Neutrophil (primary cell): ENCODE measurements around the gene MOB1B.

ENCODE experiments used
- H3K27ac ChIP-seq: fragments of 200-600 bp; sonication (generic); 2 replicates; pipeline ENCODE4 v1.5.1; 2016; ENCODE audit warnings: mild to moderate bottlenecking, moderate library complexity
- H3K27me3 ChIP-seq: fragments of 200-600 bp; sonication (generic); 2 replicates; pipeline ENCODE4 v1.6.0; 2016; ENCODE audit warnings: mild to moderate bottlenecking
- H3K36me3 ChIP-seq: fragments of 200-600 bp; sonication (generic); 2 replicates; pipeline ENCODE4 v1.5.1; 2017
- H3K4me1 ChIP-seq, 2 experiments: fragments of 200-600 bp in 1 of 2; sonication (generic) in 1 of 2; 1 replicate in 1 of 2; 2 replicates in 1 of 2; pipeline versions ENCODE4 v1.5.1 to v1.6.1; 2013 to 2016; ENCODE audit warnings: low read depth in 1 of 2, low read length in 1 of 2, mild to moderate bottlenecking in 1 of 2, moderate library complexity in 1 of 2; ENCODE audit not compliant: control insufficient read depth in 1 of 2, insufficient read depth in 1 of 2
- H3K4me3 ChIP-seq, 2 experiments: fragments of 200-600 bp in 1 of 2; sonication (generic) in 1 of 2; 1 replicate in 1 of 2; 2 replicates in 1 of 2; pipeline ENCODE4 v1.5.1; 2013 to 2016; ENCODE audit warnings: low read depth in 1 of 2, low read length in 1 of 2, mild to moderate bottlenecking in 1 of 2, moderate library complexity in 1 of 2
- H3K9me3 ChIP-seq: fragments of 200-600 bp; sonication (generic); 2 replicates; pipeline ENCODE4 v1.5.1; 2016
- CTCF ChIP-seq: fragments of 200-600 bp; sonication (generic); IDR thresholded peaks from 2 replicates; pipeline ENCODE4 v1.5.1; 2016; ENCODE audit warnings: antibody characterized with exemption

MOB1B gene

GRCh38 chr4:70925899-70926635, 23.9 kb downstream of the MOB1B start:
- Histone ChIP-seq H3K9me3 (no peaks in the 10 kb centered on the region), H3K36me3 (no peaks in the 10 kb centered on the region), H3K27me3 (no peaks in the 10 kb centered on the region), H3K27ac (no peak overlapping the region), H3K4me1 (peaks cover 0 to 3% of the 10 kb centered on the region in 2 experiments), H3K4me3 (no peak overlapping the region)
- no peak for TF ChIP-seq CTCF

GRCh38 chr4:70927502-70928137, 25.5 kb downstream of the MOB1B start:
- H3K27me3 ChIP-seq = no peaks in the 10 kb centered on the region
- H3K36me3 ChIP-seq = no peaks in the 10 kb centered on the region
- H3K27ac ChIP-seq = no peak overlapping the region
- no peak overlapping the region for H3K4me3 ChIP-seq
- no peaks in the 10 kb centered on the region for H3K9me3 ChIP-seq
- peaks cover 0 to 3% of the 10 kb centered on the region in 2 experiments for H3K4me1 ChIP-seq
- no peak for TF ChIP-seq CTCF

GRCh38 chr4:70930530-70931256, 28.5 kb downstream of the MOB1B start:
- H3K4me1 ChIP-seq = peaks cover 0 to 3% of the 10 kb centered on the region in 2 experiments
- no peak overlapping the region for H3K4me3 ChIP-seq
- H3K36me3 ChIP-seq = no peaks in the 10 kb centered on the region
- no peak for TF ChIP-seq CTCF
- H3K27ac ChIP-seq = no peak overlapping the region
- H3K9me3 ChIP-seq = no peaks in the 10 kb centered on the region
- no peaks in the 10 kb centered on the region for H3K27me3 ChIP-seq

GRCh38 chr4:70931347-70931746, 29.2 kb downstream of the MOB1B start:
- no peak for TF ChIP-seq CTCF
- Histone ChIP-seq H3K4me1 (peaks cover 0 to 3% of the 10 kb centered on the region in 2 experiments), H3K27ac (no peak overlapping the region), H3K9me3 (no peaks in the 10 kb centered on the region), H3K36me3 (no peaks in the 10 kb centered on the region), H3K4me3 (no peak overlapping the region), H3K27me3 (no peaks in the 10 kb centered on the region)

GRCh38 chr4:70932984-70933383, 30.8 kb downstream of the MOB1B start:
- H3K27me3 ChIP-seq = no peaks in the 10 kb centered on the region

More at GRCh38 chr4:70932984-70933383, 30.8 kb downstream of the MOB1B start:
- Histone ChIP-seq H3K4me3 (no peak overlapping the region), H3K4me1 (no peaks in the 10 kb centered on the region), H3K9me3 (no peaks in the 10 kb centered on the region), H3K27ac (no peak overlapping the region), H3K36me3 (no peaks in the 10 kb centered on the region)
- no peak for TF ChIP-seq CTCF
